Measurements from ENCODE around the gene MRPL49. TPM values are rescaled to one million over a fixed set of nuclear protein-coding genes. Genes with fewer than 3 reads are reported as not detected.
A peak's percentile ranks its signal among the peaks of the same experiment; 100 is the strongest.

The MRPL49 gene
- total and polyA plus RNA-seq, 9 of the 15 experiments (the other 6 are each of a cell fraction or from before 2014, with no cell fraction given): 74.3 to 132 (median 91.2) TPM

GRCh38 chr11:65172600-65172999 is 50.5 kb downstream of the MRPL49 start:
- no peaks in the 10 kb centered on the region for H3K9me1 ChIP-seq (ENCODE audit: control insufficient read depth, insufficient read depth, low read length)
- intact Hi-C loops (cut with micrococcal nuclease): no loop called here
- FAIRE-seq (no peak), DNase-seq (ENCODE audit: extremely low read depth in 1 of 4, low spot score in 3 of 4) (peak in 1 of 4 experiments; percentile 37), ATAC-seq (no peak)
- H3K4me3 ChIP-seq: no peak overlapping the region
- H3K9me3 ChIP-seq (replicated peaks; ENCODE audit: control insufficient read depth, insufficient read depth, low read depth, low read length): no peaks in the 10 kb centered on the region
- in situ Hi-C loops (cut with MboI): no loop called here
- WGBS (ENCODE audit: insufficient coverage, low coverage, missing lambda C conversion rate): 55% methylated on average over 10 of the region's 10 CpGs
- ChIA-PET CTCF (ENCODE audit: low intra/inter-chr PET ratio) (no interaction called here), POLR2A (interaction anchor here (0.6 to 5.9 kb wide), 5 partner anchors 8 to 178 kb away, joined by 3 to 90 read pairs (median 4); partner anchors contain the start of genes CAPN1 and ZNHIT2)
- H3K36me3 ChIP-seq (ENCODE audit: control insufficient read depth, insufficient read depth, low read length): no peaks in the 10 kb centered on the region
- no TSS peak for BruUV-seq (replicated peaks)
- H3K79me2 ChIP-seq (ENCODE audit: control insufficient read depth, insufficient read depth, low read length): peaks cover 6% of the 10 kb centered on the region; the same call in 1 of the 3 replicates
- H4K20me1 ChIP-seq (replicated peaks; ENCODE audit: control insufficient read depth, insufficient read depth, low read length): no peaks in the 10 kb centered on the region
- peak overlapping the region in 1 of 2 experiments; percentile 83; a peak in 3 of 4 replicates for H3K9ac ChIP-seq (ENCODE audit: insufficient read depth in 1 of 2, low read depth in 2 of 2, low read length in 2 of 2)
- H3K4me2 ChIP-seq (ENCODE audit: insufficient read depth, low read length): peak overlapping the region; percentile 17; the same call in 1 of the 2 replicates
- no peaks in the 10 kb centered on the region; a peak in 1 of 5 replicates for H3K27me3 ChIP-seq (ENCODE audit: control insufficient read depth in 2 of 2, insufficient read depth in 2 of 2, low read length in 2 of 2)
- peaks cover 47 to 50% of the 10 kb centered on the region in 2 experiments for H3K4me1 ChIP-seq (replicated peaks in 1 of 2; ENCODE audit: control insufficient read depth in 2 of 2, insufficient read depth in 2 of 2, low read length in 2 of 2)
- no peak overlapping the region for H2AFZ ChIP-seq (ENCODE audit: low read depth, low read length)
- no peak overlapping the region; the same call in 2 of the 3 replicates for H3K27ac ChIP-seq (ENCODE audit: extremely low read depth, low read depth, low read length)
- TF ChIP-seq ZNF197 (CRISPR knock-in tag; IDR thresholded peaks at IDR 0.05; ENCODE audit: low read depth) (no peak), ATF4 (CRISPR knock-in tag; IDR thresholded peaks at IDR 0.05) (no peak), ZMIZ1 (IDR thresholded peaks at IDR 0.05; ENCODE audit: low read depth in 2 of 2, low read length in 2 of 2) (no peak), CTCF (IDR thresholded peaks at IDR 0.05 in 2 of 3, conservative IDR thresholded peaks at IDR 0.05 in 1 of 3; ENCODE audit: insufficient read depth in 2 of 3, low read depth in 1 of 3, low read length in 3 of 3) (peak in 2 of 3 experiments; percentile 14 to 36; a peak in 1 of 6 replicates), GATA2 (CRISPR knock-in tag; IDR thresholded peaks at IDR 0.05) (no peak), HNRNPLL (IDR thresholded peaks at IDR 0.05; ENCODE audit: low read depth, low read length, poor library complexity, severe bottlenecking) (no peak), ZNF609 (CRISPR knock-in tag; IDR thresholded peaks at IDR 0.05; ENCODE audit: borderline replicate concordance) (no peak), ELK1 (CRISPR knock-in tag; IDR thresholded peaks at IDR 0.05) (no peak)
